ENCODE measurements around the gene GLRA3. TPM values are rescaled to one million over a fixed set of nuclear protein-coding genes. Genes with fewer than 3 reads are reported as not detected.
"Not testable (repeated sequence)": the region's sequence is repeated elsewhere in the genome, so short reads cannot be mapped to it uniquely, and the experiment has no call there.

GLRA3 gene
- total and polyA plus RNA-seq, 4 donors: 0.06 to 0.15 TPM; not detected in 2

DNA sequence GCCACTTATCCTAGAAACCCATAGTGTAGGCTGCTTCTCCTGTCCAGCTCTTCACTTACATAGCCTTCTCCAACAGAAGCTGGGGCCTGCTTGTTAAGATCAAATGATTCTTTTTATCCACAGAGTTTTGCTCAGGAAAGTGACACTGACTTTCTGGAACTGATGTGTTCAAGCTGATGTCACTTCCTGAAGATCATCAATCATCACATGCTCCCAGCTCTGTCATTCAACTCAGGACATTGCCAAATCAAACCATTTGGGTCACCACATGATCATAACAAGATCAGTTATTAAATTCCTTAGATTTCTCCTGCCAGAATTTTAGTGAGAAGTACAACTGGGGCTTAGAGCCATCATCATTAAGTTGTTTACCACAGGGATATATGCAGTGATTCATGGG is 39.4 kb downstream of the GLRA3 start:
- Histone ChIP-seq H3K9ac (ENCODE audit: insufficient read depth in 1 of 2, low read length in 2 of 2) (no peak overlapping the region), H3K4me3 (no peak overlapping the region), H3K9me3 (ENCODE audit: control insufficient read depth in 4 of 4, insufficient read depth in 3 of 4, low read length in 3 of 4) (no peaks in the 10 kb centered on the region), H3K4me1 (ENCODE audit: control insufficient read depth in 5 of 5, insufficient read depth in 5 of 5, low read length in 5 of 5) (no peaks in the 10 kb centered on the region), H3K27ac (ENCODE audit: low read depth in 1 of 2, low read length in 1 of 2) (no peak overlapping the region), H3K27me3 (ENCODE audit: control insufficient read depth in 3 of 3, insufficient read depth in 3 of 3, low read length in 2 of 3) (no peaks in the 10 kb centered on the region), H3K36me3 (ENCODE audit: control insufficient read depth in 4 of 4, insufficient read depth in 4 of 4, low read length in 4 of 4) (no peaks in the 10 kb centered on the region)
- DNase-seq (no peak), ATAC-seq (ENCODE audit: insufficient read depth, low FRiP score) (no peak)
- TF ChIP-seq, protein P1, sequence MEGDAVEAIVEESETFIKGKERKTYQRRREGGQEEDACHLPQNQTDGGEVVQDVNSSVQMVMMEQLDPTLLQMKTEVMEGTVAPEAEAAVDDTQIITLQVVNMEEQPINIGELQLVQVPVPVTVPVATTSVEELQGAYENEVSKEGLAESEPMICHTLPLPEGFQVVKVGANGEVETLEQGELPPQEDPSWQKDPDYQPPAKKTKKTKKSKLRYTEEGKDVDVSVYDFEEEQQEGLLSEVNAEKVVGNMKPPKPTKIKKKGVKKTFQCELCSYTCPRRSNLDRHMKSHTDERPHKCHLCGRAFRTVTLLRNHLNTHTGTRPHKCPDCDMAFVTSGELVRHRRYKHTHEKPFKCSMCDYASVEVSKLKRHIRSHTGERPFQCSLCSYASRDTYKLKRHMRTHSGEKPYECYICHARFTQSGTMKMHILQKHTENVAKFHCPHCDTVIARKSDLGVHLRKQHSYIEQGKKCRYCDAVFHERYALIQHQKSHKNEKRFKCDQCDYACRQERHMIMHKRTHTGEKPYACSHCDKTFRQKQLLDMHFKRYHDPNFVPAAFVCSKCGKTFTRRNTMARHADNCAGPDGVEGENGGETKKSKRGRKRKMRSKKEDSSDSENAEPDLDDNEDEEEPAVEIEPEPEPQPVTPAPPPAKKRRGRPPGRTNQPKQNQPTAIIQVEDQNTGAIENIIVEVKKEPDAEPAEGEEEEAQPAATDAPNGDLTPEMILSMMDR (IDR thresholded peaks at IDR 0.05; ENCODE audit: control extremely low read depth, extremely low read depth): no peak

DNA sequence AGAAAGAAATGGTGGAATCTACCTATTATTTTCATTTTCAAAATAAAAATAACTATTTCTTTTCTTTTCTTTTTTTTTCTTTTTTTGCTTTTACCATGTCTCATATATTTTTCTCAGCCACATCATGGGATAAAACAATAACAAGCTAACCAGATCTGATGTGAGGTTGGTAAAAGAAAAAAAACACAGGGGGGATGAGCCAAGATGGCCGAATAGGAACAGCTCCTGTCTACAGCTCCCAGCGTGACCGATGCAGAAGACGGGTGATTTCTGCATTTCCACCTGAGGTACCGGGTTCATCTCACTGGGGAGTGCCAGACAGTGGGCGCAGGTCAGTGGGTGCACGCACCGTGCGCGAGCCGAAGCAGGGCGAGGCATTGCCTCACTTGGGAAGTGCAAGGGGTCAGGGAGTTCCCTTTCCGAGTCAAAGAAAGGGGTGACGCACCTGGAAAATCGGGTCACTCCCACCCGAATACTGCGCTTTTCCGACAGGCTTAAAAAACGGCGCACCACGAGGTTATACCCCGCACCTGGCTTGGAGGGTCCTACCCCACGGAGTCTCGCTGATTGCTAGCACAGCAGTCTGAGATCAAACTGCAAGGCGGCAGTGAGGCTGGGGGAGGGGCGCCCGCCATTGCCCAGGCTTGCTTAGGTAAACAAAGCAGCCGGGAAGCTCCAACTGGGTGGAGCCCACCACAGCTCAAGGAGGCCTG is 50.6 kb downstream of the GLRA3 start:
- not testable (repeated sequence) for H3K9me3 ChIP-seq (ENCODE audit: control insufficient read depth in 4 of 4, insufficient read depth in 3 of 4, low read length in 3 of 4); H3K4me3 ChIP-seq; H3K9ac ChIP-seq (ENCODE audit: insufficient read depth in 1 of 2, low read length in 2 of 2); H3K27ac ChIP-seq (ENCODE audit: low read depth in 1 of 2, low read length in 1 of 2); H3K36me3 ChIP-seq (ENCODE audit: control insufficient read depth in 4 of 4, insufficient read depth in 4 of 4, low read length in 4 of 4); H3K27me3 ChIP-seq (ENCODE audit: control insufficient read depth in 3 of 3, insufficient read depth in 3 of 3, low read length in 2 of 3); H3K4me1 ChIP-seq (ENCODE audit: control insufficient read depth in 5 of 5, insufficient read depth in 5 of 5, low read length in 5 of 5); DNase-seq; ATAC-seq (ENCODE audit: insufficient read depth, low FRiP score)
- WGBS, 2 donors: 92 to 94% methylated on average over 18 to 21 of the region's 28 CpGs

DNA sequence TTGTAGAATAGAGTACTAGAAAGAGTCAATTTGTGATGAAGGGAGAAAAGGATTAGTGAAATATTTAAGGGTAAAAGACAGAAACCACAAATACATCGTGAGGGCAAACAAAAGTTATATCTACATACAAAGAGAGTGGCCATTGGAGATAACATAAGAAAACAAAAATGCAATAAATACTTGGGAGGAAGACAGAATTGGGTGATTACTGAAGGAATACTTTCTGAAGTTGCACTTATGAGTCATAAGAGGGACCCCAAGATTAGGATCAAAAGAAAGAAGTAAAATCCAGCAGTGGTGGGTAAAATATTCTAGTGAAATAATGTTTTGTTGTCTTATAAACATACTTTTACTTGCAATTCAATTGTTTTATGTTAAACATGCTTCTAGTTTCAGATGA is 53.7 kb downstream of the GLRA3 start:
- Histone ChIP-seq H3K27me3 (ENCODE audit: control insufficient read depth in 3 of 3, insufficient read depth in 3 of 3, low read length in 2 of 3) (no peaks in the 10 kb centered on the region), H3K27ac (ENCODE audit: low read depth in 1 of 2, low read length in 1 of 2) (no peak overlapping the region), H3K4me1 (ENCODE audit: control insufficient read depth in 5 of 5, insufficient read depth in 5 of 5, low read length in 5 of 5) (no peaks in the 10 kb centered on the region), H3K9me3 (ENCODE audit: control insufficient read depth in 4 of 4, insufficient read depth in 3 of 4, low read length in 3 of 4) (no peaks in the 10 kb centered on the region), H3K9ac (ENCODE audit: insufficient read depth in 1 of 2, low read length in 2 of 2) (no peak overlapping the region), H3K36me3 (ENCODE audit: control insufficient read depth in 4 of 4, insufficient read depth in 4 of 4, low read length in 4 of 4) (no peaks in the 10 kb centered on the region), H3K4me3 (no peak overlapping the region)
- DNase-seq: no peak
- TF ChIP-seq, protein P1 (IDR thresholded peaks at IDR 0.05; ENCODE audit: control extremely low read depth, extremely low read depth): no peak
- no peak for ATAC-seq (ENCODE audit: insufficient read depth, low FRiP score)
- 7 to 21% methylated on average over 1 of the region's 1 CpG for WGBS, 2 donors

DNA sequence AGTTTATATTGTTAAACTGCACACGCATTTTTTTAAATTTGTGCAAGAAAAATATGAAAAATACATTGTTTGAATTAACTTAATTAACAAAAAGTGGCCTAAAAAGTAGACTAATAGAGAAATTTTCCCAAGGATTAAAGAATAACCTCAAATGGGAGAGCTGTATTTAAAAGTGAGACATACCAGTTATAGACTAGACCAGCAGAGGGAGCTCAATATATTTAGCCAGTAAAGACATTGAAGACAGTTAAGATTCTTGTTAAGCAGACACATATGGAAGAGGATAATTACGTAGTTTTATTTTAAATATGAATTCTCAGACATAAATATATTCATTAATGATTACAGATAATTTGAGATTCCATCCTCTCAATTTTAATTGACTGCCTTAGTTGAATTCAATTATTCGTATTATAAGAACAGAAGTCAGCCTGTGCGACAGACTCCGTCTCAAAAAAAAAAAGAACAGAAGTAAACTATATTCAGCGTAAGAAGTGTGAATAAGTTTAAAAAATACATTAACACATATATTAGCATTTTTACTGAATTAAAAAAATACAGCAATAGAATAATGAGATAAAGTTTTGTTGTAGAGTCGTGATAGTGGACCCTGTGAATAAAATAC is 64.8 kb downstream of the GLRA3 start:
- H3K27ac ChIP-seq (ENCODE audit: low read depth in 1 of 2, low read length in 1 of 2): no peak overlapping the region
- no peaks in the 10 kb centered on the region for H3K4me1 ChIP-seq (ENCODE audit: control insufficient read depth in 5 of 5, insufficient read depth in 5 of 5, low read length in 5 of 5)
- TF ChIP-seq, protein P1 (IDR thresholded peaks at IDR 0.05; ENCODE audit: control extremely low read depth, extremely low read depth): peak; percentile 9
- WGBS, 2 donors: 53 to 55% methylated on average over 7 of the region's 7 CpGs
- no peak overlapping the region for H3K4me3 ChIP-seq
- no peaks in the 10 kb centered on the region for H3K36me3 ChIP-seq (ENCODE audit: control insufficient read depth in 4 of 4, insufficient read depth in 4 of 4, low read length in 4 of 4)
- no peaks in the 10 kb centered on the region for H3K27me3 ChIP-seq (ENCODE audit: control insufficient read depth in 3 of 3, insufficient read depth in 3 of 3, low read length in 2 of 3)
- ATAC-seq (ENCODE audit: insufficient read depth, low FRiP score) (no peak), DNase-seq (peak in 2 of 3 donors; percentile 51 to 62)
- H3K9ac ChIP-seq (ENCODE audit: insufficient read depth in 1 of 2, low read length in 2 of 2): no peak overlapping the region
- H3K9me3 ChIP-seq (ENCODE audit: control insufficient read depth in 4 of 4, insufficient read depth in 3 of 4, low read length in 3 of 4): no peaks in the 10 kb centered on the region
